Activated CD8-positive, alpha-beta memory T cell treated with anti-CD3 and anti-CD28 coated beads for 24 hours (primary cell): Measurements from ENCODE around the gene TPK1.

Experiments used
- DNase-seq: peaks from one replicate; pipeline ENCODE4 v3.0.0-alpha.2; 2020

Gene TPK1

GRCh38 chr7:144523621-144524020 is 312.2 kb downstream of the TPK1 start:
- no peak for DNase-seq

- DNase-seq: no peak
These were observed 315.9 kb downstream of the TPK1 start for GRCh38 chr7:144519925-144520324.

GRCh38 chr7:144518360-144518759 is 317.5 kb downstream of the TPK1 start:
- no peak for DNase-seq

- DNase-seq: no peak
These were observed 318.1 kb downstream of the TPK1 start for GRCh38 chr7:144517749-144518148.

GRCh38 chr7:144516729-144517525 is 318.9 kb downstream of the TPK1 start:
- no peak for DNase-seq

GRCh38 chr7:144513334-144513733 is 322.5 kb downstream of the TPK1 start:
- DNase-seq: no peak

GRCh38 chr7:144510621-144511020 is 325.2 kb downstream of the TPK1 start:
- DNase-seq: no peak

DNA sequence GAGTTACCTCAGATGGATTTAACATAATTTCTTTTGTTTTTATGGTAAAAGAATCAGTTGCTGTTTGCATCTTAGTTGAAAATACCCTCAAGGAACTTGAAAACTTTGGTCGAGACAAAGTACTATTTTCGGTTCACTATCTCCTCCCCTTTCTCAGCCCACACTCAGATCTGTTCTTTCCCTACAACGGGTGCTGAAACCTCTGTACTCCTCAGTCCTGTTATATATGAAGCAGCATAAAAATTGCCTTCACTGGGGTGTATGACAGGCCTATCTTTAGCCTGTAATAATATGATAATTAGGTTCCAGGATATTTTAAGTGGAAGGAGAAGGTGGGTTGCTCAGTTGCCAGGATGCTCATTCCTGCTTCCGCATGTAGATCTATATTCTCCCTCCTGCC is 327.2 kb downstream of the TPK1 start:
- no peak for DNase-seq

DNA sequence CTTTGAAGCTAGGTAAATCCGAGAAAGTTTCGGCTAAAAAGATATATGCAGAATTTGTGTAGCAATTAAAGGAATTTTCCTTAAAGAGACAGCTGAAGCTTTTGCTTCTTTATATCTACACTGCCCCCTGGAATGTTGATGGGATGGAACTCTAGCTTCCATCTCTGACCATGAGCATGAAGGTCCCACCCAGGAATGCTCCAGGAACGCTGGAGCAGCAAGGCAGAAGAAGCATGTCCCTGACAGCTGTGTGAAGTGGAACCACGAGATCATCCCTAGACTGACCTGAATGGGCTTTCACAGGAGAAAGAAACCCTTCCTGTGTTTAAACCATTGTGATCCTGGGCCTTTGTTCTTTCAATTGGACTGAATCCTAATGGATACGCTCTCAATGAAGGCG is 332.6 kb downstream of the TPK1 start:
- no peak for DNase-seq

DNA sequence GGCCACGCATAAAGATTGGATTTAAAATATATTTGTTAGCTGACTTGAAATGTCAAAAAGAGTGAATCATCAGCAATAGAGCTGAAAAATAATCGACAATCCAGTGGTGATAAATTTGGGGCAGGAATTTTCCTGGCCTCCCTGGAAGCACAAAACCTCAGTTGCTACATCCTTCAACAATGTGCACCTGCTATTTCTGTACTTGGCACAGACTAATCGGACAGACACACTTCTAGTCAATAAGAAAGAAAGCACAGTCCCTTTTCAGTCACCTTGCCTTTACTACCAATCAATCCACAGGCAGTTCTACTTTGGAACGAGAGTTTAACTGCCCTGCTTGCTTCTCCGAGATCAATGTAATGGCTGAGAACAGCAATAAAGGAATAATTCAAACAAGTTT is 335.6 kb downstream of the TPK1 start:
- DNase-seq: no peak

GRCh38 chr7:144497282-144497681 is 338.6 kb downstream of the TPK1 start:
- DNase-seq: no peak

GRCh38 chr7:144494355-144494754 is 341.5 kb downstream of the TPK1 start:
- no peak for DNase-seq

DNA sequence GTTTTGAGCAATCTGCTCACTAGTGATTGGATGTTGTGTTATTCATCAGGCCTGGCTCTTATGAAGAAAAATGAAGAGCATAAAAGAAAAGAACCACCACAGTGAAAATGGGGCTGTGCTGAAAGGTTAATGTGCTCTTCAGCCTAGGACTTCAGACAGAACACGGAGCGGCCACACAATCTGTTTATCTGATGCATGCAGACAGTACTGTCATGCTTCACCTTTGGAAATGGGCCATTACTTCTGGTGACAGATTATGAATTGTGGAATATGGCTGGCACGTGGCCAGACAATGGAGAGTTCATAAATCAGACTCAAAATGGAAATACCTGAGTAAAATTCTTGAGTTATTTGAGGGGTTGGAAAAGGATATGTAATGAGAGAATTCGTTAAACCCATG is 346.3 kb downstream of the TPK1 start:
- no peak for DNase-seq

DNA sequence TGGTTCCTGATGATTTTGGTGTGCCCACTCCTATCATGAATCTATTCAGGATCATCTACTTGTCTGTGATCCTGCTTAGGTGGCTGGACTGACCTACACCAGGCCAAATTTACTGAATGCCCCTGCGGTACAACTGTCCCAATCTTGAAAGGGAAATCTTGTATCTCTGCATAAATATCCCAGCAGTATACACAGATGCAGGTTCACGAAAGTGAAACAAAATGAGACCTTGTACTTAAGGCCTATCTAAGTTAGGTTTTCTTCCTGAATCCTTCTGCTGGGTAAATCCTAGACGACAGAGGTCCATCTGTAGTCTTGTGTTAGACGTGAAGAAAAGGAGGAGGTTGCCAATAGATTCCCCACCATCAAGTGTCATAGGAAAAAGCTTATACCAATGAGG is 346.9 kb downstream of the TPK1 start:
- no peak for DNase-seq

DNA sequence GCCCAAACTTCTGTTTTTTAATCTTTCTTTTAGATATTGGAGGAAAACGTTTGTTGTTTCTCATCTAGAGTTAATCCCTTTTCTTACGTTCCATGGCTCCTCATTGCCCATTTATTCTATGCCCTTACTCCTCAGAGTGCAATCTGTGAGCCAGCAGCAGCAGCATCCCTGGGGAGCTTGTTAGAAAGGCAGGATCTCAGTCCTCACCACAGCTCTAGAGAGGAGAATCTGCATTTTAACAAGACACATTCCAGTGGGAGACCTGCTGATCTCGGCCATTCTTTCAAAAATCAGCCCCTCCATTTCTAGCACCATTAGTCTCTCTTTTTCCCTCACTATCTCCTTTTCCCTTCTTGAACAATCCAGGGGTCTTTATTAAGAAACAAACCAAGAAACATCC is 348.0 kb downstream of the TPK1 start:
- no peak for DNase-seq

- no peak for DNase-seq
These were observed 351.4 kb downstream of the TPK1 start for GRCh38 chr7:144484445-144484844.

DNA sequence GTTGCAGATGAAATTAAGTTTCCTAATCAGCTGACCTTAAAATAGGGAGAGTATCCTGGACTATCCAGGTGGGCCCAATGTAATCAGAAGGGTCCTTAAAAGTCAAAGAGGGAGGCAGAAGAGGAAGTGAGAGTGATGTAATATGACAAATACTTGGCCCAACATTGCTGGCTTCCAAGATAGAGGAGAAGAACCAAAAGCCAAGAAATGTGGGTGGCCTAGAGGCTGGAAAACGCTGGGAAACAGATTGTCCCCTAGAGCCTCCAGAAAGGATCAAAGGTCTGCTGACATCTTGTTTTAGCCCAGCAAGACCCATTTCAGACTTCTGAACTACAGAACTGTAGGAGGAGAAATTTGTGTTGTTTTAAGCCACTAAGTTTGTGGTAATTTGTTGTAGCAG is 352.7 kb downstream of the TPK1 start:
- DNase-seq: no peak

DNA sequence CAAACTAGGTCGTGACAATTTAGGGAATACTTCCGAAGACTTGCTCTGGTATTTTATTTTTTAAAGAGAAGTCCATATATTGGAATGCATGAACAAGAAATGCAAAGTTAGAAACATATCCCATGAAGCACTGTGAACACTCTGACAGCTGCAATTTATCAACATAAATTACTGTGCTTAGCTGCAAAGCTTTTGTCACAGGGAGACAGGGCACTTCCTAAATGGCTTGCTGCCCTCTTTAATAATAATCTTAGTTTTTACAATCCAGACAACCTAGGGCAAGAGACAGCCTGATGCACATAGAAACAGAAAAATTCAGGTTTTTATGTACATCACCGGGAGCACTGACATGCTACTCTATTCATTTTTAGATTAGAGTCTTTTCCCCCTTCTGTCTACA is 354.0 kb downstream of the TPK1 start:
- DNase-seq: no peak

DNA sequence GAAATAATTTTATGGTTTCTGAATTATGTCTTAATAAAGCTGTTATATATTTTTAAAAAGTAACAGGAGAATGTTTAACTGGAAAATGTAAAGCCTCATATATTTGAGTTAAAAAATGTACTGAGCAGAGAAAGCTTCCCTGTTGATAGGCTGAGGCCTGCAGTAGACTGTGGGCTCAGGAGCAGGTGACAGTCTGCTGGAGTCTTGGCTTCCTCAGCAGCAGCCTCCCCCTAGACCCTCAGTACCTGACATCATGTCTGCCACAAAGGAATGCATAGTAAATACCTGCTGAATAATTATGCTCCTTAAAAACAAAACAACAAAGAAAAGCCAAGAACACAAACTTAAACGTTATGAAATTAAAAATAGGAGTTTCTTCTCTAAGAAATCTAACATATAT is 358.5 kb downstream of the TPK1 start:
- no peak for DNase-seq

DNA sequence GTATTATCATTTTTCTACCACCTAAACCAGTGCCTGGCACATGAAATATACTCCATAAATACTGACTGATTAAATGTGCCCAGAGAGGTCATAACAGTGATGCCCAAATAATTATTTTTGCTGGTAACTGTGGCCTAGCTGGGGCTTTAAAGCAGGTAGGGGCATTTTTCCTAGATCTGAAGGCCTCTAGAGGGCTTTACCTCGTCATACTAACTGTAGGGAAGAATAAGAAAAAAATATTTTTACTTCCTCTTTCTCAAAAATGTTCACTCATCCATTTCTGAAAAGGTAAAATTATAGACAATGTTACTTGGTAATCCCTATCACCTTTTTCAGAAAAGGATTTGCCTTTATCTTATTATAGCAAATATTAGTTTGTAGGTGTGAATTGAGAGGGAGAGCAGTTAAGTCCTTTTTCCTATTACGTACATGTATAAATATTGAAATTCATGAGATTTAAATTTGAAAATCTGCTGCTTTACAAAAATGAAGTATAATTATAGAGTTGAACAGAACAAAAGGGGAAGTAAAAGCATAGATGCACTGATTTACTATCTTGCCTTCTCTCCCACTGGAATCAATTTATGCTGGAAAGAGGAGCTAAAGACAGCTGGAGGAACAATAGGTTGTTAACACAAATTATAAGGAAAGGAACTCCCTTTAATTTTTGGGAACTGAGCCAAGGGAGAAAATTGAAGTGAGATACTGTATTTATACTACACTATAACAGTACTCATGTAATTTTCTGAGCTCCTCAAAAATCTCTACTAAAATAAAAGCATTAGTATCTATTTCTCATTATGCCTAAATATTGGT is 360.8 kb downstream of the TPK1 start:
- no peak for DNase-seq

GRCh38 chr7:144474363-144474762 is 361.5 kb downstream of the TPK1 start:
- DNase-seq: no peak

DNA sequence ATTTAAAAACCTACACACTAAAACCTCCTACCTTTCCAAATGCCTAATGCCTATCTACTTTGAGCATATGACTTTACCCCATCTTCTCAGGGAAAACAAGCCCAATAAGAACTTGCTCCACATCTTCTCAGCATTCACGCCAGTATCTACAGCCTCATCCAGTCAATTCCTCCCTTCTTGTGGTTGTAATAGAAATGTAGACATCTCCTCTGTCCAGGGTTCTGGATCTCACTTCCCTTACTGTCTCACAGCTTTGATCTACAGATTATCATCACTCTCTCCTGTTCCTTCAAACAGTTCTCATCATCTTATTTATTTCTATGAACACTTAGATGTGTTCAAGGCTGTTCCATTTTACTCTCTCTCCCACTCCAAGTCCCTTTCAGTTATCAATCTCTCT is 361.9 kb downstream of the TPK1 start:
- no peak for DNase-seq

- DNase-seq: no peak
These were observed 365.8 kb downstream of the TPK1 start for GRCh38 chr7:144470078-144470477.

DNA sequence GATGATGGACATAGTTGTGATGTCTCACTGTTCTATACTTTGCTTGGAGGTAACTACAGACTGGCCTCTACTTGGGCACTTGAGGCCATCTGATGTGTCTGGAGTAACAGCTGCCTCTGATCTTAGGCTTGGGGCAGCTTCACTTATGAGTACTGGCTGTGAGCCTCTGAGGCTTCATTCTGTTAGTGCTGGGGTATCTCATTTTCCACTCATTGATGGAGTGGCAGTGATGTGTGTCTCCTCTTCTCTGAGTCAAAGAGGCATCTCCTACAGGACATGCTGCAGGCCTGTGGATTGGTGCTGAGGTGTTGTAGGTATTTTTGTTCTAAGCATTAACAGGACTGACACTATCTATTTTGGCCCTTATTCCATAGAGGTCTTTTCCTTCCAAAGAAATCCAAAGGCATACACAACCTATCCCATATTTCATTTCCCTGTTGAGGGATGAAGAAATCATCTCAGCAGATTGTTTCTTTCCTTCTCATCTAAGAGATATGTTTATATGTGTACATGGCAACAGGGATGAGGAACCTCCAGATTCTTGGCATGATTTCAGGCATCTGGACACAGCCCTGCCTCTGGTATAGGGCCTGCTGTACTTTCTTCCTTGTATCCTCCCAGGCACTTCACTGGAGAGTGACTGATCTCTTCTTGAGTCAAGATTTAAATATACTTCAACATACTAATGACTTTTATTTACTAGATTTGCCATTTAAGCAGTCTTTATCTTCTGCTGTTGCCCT is 366.7 kb downstream of the TPK1 start:
- DNase-seq: no peak
